Measurements from ENCODE around the gene MRPS33.
A peak's percentile ranks its signal among the peaks of the same experiment; 100 is the strongest.

Gene MRPS33

DNA sequence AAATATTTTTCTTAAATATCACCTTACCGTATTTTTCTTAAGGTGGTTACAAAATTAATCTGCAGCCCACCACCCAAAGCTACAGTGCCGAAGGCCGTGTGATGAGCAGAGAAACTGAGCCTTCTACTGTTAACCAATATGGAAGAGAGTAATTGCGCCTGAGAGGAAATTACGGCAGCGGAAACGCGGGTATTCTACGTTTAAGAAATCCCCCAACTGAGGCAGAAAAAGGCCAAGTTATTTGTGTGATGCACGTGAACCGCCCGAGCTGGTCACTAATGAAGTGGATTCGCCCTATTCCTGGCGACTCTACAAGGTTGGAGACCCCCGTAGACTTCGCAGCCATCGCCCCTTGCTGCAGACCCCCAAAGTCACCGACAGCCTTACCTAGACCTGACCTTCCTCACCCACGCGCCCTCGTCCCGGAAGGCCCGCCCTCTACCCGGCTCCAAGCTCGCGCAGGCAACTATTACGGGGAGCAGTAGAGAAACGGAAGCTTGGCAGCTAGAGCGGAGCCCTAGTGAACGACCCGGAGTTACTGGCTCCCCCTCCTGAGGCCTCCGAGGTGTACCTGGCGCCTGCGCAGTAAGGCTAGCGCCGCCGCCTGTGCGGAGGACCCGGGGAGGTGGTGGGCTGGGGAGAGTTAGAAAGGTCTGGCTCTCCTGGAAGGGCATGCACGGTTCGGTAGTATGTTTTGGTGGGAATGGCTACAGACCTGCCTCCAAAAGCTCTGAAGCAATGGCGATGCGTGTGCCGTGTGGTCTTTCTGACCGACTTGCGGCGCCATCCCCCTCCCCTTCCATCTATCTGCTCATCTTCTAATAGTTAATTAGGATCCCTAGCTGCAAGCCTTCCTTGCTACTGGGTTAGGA, at the start of gene MRPS33:
MRPS33 (minus strand) TSS at position 429 of the 872 bp plus-strand sequence. CDS start 4,319 bp downstream, outside the sequence.
- peak within 1 kb of the TSS; percentile 77 to 93 (median 88) for H3K9ac ChIP-seq (ENCODE audit: low read length in 5 of 5)
- peak within 1 kb of the TSS; percentile 68 to 97 (median 96) for H3K4me3 ChIP-seq (ENCODE audit: low read depth in 1 of 5, low read length in 5 of 5)
- peaks cover 0 to 5% (median 2%) of the 10 kb centered on the region in 5 donors for H3K9me3 ChIP-seq (ENCODE audit: control insufficient read depth in 5 of 5, low read length in 5 of 5)
- H3K27ac ChIP-seq (ENCODE audit: low read depth, low read length): peak within 1 kb of the TSS; percentile 95
- H3K36me3 ChIP-seq (ENCODE audit: control insufficient read depth in 5 of 5, insufficient read depth in 5 of 5, low read length in 5 of 5): peaks cover 0 to 8% (median 6%) of the 10 kb centered on the region in 5 donors
- peaks cover 0 to 21% (median 15%) of the 10 kb centered on the region in 5 donors for H3K4me1 ChIP-seq (ENCODE audit: control insufficient read depth in 5 of 5, insufficient read depth in 5 of 5, low read length in 5 of 5)
- H3K27me3 ChIP-seq (ENCODE audit: control insufficient read depth in 5 of 5, insufficient read depth in 4 of 5, low read length in 5 of 5): peaks cover 0 to 2% (median 0%) of the 10 kb centered on the region in 5 donors

DNA sequence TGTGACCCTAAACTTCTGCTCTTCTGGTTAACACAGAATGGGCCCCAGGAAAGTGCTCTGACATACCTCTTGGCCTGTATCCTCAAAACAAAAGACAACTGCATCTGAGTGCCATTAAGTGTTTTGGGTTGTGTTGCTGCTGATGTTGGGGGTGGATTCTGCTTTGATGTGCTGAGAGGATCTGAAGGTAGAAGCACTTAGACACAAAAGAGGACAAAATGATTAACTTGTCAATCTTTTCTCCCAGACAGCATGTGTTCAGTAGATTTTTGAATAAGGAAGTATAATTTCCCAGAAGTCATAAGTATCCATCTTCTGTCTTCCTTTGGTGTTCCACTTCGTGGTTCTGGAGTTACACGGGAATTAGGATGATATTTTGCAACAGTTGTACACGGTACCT, 43.0 kb upstream of the MRPS33 start:
- no peaks in the 10 kb centered on the region for H3K36me3 ChIP-seq (ENCODE audit: control insufficient read depth in 5 of 5, insufficient read depth in 5 of 5, low read length in 5 of 5)

DNA sequence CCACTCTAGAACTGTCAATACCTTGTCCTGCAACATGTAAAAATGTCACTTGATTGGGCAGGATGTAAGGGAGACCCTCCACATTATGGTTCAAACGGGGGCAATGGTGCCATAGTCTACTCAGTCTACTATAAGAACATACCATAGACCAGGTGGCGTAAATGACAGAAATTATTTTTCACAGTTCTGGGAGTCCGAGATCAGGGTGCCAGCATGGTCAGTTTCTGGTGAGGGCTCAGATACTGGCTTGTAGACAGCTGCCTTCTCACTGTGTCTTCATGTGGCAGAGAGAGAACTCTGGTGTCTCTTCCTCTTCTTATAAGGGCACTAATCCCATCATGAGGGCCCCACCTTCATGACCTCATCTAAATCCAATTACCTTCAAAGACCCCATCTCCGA, 40.4 kb upstream of the MRPS33 start:
- H3K9ac ChIP-seq (ENCODE audit: low read length in 5 of 5): no peak overlapping the region
- peaks cover 2 to 10% (median 5%) of the 10 kb centered on the region in 5 donors for H3K9me3 ChIP-seq (ENCODE audit: control insufficient read depth in 5 of 5, low read length in 5 of 5)
- H3K27me3 ChIP-seq (ENCODE audit: control insufficient read depth in 5 of 5, insufficient read depth in 4 of 5, low read length in 5 of 5): peaks cover 0 to 3% (median 0%) of the 10 kb centered on the region in 5 donors
- no peaks in the 10 kb centered on the region for H3K36me3 ChIP-seq (ENCODE audit: control insufficient read depth in 5 of 5, insufficient read depth in 5 of 5, low read length in 5 of 5)
- no peaks in the 10 kb centered on the region for H3K4me1 ChIP-seq (ENCODE audit: control insufficient read depth in 5 of 5, insufficient read depth in 5 of 5, low read length in 5 of 5)
- no peak overlapping the region for H3K27ac ChIP-seq (ENCODE audit: low read depth, low read length)
- H3K4me3 ChIP-seq (ENCODE audit: low read depth in 1 of 5, low read length in 5 of 5): no peak overlapping the region

More for the DNA sequence above, 43.0 kb upstream of the MRPS33 start:
- no peak overlapping the region for H3K4me3 ChIP-seq (ENCODE audit: low read depth in 1 of 5, low read length in 5 of 5)
- peaks cover 0 to 3% (median 0%) of the 10 kb centered on the region in 5 donors for H3K27me3 ChIP-seq (ENCODE audit: control insufficient read depth in 5 of 5, insufficient read depth in 4 of 5, low read length in 5 of 5)
- H3K9ac ChIP-seq (ENCODE audit: low read length in 5 of 5): no peak overlapping the region
- peaks cover 2 to 10% (median 5%) of the 10 kb centered on the region in 5 donors for H3K9me3 ChIP-seq (ENCODE audit: control insufficient read depth in 5 of 5, low read length in 5 of 5)
- H3K27ac ChIP-seq (ENCODE audit: low read depth, low read length): no peak overlapping the region
- no peaks in the 10 kb centered on the region for H3K4me1 ChIP-seq (ENCODE audit: control insufficient read depth in 5 of 5, insufficient read depth in 5 of 5, low read length in 5 of 5)

DNA sequence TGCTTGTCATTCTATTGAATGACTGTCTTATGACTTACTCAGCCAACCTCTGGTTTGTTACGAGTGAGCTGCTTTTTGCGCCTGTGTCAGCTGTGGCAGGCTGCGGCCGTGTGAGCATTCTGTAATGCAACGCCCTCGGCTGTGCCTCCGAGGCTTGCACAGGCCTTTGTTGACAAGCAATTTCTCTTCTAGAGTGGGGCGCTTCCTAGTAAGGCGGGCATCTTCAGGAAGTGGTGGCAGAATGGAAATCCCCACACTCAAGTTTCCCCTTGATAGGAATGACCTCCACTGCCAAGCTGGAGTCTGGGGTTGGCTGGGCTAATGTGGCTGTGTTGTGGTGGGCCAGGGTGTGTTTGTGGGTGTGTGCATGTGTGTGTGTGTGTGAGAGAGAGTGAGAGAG, 38.9 kb upstream of the MRPS33 start:
- no peak overlapping the region for H3K9ac ChIP-seq (ENCODE audit: low read length in 5 of 5)
- H3K4me1 ChIP-seq (ENCODE audit: control insufficient read depth in 5 of 5, insufficient read depth in 5 of 5, low read length in 5 of 5): no peaks in the 10 kb centered on the region
- no peak overlapping the region for H3K27ac ChIP-seq (ENCODE audit: low read depth, low read length)
- no peaks in the 10 kb centered on the region for H3K36me3 ChIP-seq (ENCODE audit: control insufficient read depth in 5 of 5, insufficient read depth in 5 of 5, low read length in 5 of 5)
- H3K27me3 ChIP-seq (ENCODE audit: control insufficient read depth in 5 of 5, insufficient read depth in 4 of 5, low read length in 5 of 5): peaks cover 0 to 3% (median 0%) of the 10 kb centered on the region in 5 donors
- no peak overlapping the region for H3K4me3 ChIP-seq (ENCODE audit: low read depth in 1 of 5, low read length in 5 of 5)
- peaks cover 2 to 10% (median 5%) of the 10 kb centered on the region in 5 donors for H3K9me3 ChIP-seq (ENCODE audit: control insufficient read depth in 5 of 5, low read length in 5 of 5)

DNA sequence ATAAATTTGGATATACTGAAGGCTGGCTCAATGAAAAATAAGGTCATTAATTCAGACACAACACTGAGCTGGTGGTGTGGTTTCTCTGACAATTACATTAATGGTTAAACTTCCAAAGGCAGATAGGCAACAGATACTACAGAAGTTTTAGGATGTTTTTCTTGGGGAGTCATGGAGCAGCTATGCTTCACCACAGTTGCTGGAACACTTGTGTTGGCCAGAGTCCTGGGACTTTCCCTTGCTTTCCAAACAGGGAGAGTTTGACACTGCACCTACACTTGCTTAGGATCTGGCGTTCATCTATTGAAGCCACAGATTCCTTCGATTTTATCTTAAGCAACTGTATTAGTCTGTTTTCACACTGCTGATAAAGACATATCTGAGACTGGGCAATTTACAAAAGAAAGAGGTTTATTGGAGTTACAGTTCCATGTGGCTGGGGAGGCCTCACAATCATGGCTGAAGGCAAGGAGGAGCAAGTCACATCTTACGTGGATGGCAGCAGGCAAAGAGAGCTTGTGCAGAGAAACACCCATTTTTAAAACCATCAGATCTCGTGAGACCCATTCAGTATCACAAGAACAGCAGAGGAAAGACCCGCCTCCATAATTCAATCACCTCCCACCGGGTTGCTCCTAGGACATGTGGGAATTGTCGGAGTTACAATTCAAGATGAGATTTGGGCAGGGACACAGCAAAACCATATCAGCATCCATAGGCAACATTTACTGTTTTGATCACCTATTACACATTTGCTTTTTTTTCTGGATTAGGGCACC, 31.3 kb upstream of the MRPS33 start:
- H3K27ac ChIP-seq (ENCODE audit: low read depth, low read length): no peak overlapping the region
- H3K9ac ChIP-seq (ENCODE audit: low read length in 5 of 5): no peak overlapping the region
- no peaks in the 10 kb centered on the region for H3K36me3 ChIP-seq (ENCODE audit: control insufficient read depth in 5 of 5, insufficient read depth in 5 of 5, low read length in 5 of 5)
- H3K9me3 ChIP-seq (ENCODE audit: control insufficient read depth in 5 of 5, low read length in 5 of 5): no peaks in the 10 kb centered on the region
- H3K27me3 ChIP-seq (ENCODE audit: control insufficient read depth in 5 of 5, insufficient read depth in 4 of 5, low read length in 5 of 5): no peaks in the 10 kb centered on the region
- H3K4me1 ChIP-seq (ENCODE audit: control insufficient read depth in 5 of 5, insufficient read depth in 5 of 5, low read length in 5 of 5): no peaks in the 10 kb centered on the region
- no peak overlapping the region for H3K4me3 ChIP-seq (ENCODE audit: low read depth in 1 of 5, low read length in 5 of 5)

DNA sequence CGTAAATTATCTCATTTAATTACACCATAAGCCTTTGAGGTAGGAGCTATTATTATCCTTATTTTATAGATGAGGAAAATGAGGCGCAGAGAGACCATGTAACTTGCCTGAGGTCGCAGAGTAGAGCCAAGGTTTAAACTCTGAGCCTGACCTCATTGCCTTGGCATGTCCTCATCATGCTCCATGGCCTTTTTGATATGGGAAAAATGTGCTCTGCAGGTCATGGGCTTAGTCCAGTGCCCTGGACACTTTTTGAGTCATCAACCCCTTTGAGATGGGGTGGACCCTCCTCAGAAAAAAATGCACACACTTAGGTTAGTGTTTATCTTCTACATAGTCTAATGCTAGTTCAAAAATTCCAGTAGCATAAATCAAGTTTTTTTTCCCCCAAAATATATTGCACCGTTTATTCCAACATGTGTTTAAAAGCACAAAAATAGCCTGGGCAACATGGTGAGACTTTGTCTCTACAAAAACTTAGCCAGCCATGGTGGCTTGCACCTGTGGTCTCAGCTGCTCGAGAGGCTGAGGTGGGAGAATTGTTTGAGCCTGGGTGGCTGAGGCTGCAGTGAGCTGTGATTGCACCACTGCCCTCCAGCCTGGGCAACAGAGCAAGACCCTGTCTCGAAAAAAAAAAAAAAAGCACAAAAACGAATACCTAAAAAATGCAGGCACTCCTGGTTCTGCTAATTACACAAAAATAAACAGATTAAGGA, 30.5 kb upstream of the MRPS33 start:
- Histone ChIP-seq H3K36me3 (ENCODE audit: control insufficient read depth in 5 of 5, insufficient read depth in 5 of 5, low read length in 5 of 5) (no peaks in the 10 kb centered on the region), H3K9me3 (ENCODE audit: control insufficient read depth in 5 of 5, low read length in 5 of 5) (no peaks in the 10 kb centered on the region), H3K9ac (ENCODE audit: low read length in 5 of 5) (no peak overlapping the region), H3K27ac (ENCODE audit: low read depth, low read length) (no peak overlapping the region), H3K27me3 (ENCODE audit: control insufficient read depth in 5 of 5, insufficient read depth in 4 of 5, low read length in 5 of 5) (no peaks in the 10 kb centered on the region), H3K4me1 (ENCODE audit: control insufficient read depth in 5 of 5, insufficient read depth in 5 of 5, low read length in 5 of 5) (no peaks in the 10 kb centered on the region), H3K4me3 (ENCODE audit: low read depth in 1 of 5, low read length in 5 of 5) (no peak overlapping the region)

DNA sequence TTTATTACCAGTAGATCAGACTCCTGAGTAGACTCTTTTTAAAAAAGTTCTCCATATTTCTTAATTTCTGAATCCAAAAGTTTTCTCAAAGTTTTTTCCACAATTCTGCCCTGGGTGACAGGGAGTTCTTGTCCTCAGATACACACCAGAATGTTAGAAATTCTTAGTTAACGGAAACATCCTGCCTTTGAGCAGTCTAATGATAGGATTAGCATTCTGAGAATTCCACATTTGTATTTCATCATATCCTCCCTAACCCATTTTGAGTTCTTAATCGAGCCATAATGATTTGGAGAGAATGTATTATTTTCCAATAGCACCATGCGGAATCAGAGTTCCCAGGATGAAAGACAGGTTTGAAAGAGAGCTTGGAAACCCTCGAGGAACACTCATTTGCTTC, 28.9 kb upstream of the MRPS33 start:
- no peaks in the 10 kb centered on the region for H3K27me3 ChIP-seq (ENCODE audit: control insufficient read depth in 5 of 5, insufficient read depth in 4 of 5, low read length in 5 of 5)
- H3K4me3 ChIP-seq (ENCODE audit: low read depth in 1 of 5, low read length in 5 of 5): no peak overlapping the region
- no peaks in the 10 kb centered on the region for H3K9me3 ChIP-seq (ENCODE audit: control insufficient read depth in 5 of 5, low read length in 5 of 5)
- no peak overlapping the region for H3K9ac ChIP-seq (ENCODE audit: low read length in 5 of 5)
- no peaks in the 10 kb centered on the region for H3K4me1 ChIP-seq (ENCODE audit: control insufficient read depth in 5 of 5, insufficient read depth in 5 of 5, low read length in 5 of 5)
- no peak overlapping the region for H3K27ac ChIP-seq (ENCODE audit: low read depth, low read length)
- H3K36me3 ChIP-seq (ENCODE audit: control insufficient read depth in 5 of 5, insufficient read depth in 5 of 5, low read length in 5 of 5): no peaks in the 10 kb centered on the region

DNA sequence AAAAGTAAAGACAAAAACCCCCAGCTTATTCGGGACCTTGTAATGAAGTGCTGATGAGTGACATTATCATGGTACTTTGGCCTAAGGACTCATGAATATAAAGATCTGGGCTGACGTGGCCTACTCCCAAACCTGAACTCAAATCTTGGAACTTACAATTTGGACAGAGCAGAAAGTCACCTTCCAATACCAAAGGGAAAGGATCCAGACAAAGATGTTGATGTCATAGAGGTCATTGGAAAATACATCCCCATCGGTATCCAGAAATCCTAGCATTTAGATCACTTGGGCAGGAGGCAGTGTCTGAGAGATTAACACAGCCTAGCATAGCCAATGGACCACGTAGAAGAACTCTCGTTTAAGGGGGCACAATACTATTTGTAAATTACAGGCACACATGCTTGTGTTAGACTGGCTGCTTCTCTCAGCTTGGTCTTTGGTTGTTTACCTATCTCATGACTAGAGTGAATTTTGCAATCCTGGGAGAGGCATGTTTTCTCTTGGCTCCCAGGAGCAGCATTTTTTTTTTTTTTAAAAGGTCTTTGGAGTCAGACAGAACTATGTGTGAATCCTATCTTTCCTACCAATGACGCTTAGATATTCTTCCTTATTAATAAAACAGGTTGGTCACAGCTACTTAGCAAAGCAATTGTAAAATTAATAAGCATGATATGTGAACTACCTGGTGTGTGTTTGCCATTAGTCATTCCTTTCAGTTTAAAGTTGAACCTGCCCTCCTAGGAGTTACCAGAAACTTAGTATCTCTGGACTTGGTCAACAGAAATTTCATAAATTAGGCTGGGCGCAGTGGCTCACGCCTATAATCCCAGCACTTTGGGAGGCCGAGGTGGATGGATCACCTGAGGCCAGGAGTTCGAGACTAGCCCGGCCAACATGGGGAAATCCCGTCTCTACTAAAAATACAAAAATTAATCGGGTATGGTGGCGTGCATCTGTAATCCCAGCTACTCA, 27.8 kb upstream of the MRPS33 start:
- Histone ChIP-seq H3K4me1 (ENCODE audit: control insufficient read depth in 5 of 5, insufficient read depth in 5 of 5, low read length in 5 of 5) (no peaks in the 10 kb centered on the region), H3K9me3 (ENCODE audit: control insufficient read depth in 5 of 5, low read length in 5 of 5) (no peaks in the 10 kb centered on the region), H3K36me3 (ENCODE audit: control insufficient read depth in 5 of 5, insufficient read depth in 5 of 5, low read length in 5 of 5) (no peaks in the 10 kb centered on the region), H3K27ac (ENCODE audit: low read depth, low read length) (no peak overlapping the region), H3K9ac (ENCODE audit: low read length in 5 of 5) (no peak overlapping the region), H3K27me3 (ENCODE audit: control insufficient read depth in 5 of 5, insufficient read depth in 4 of 5, low read length in 5 of 5) (no peaks in the 10 kb centered on the region), H3K4me3 (ENCODE audit: low read depth in 1 of 5, low read length in 5 of 5) (no peak overlapping the region)

DNA sequence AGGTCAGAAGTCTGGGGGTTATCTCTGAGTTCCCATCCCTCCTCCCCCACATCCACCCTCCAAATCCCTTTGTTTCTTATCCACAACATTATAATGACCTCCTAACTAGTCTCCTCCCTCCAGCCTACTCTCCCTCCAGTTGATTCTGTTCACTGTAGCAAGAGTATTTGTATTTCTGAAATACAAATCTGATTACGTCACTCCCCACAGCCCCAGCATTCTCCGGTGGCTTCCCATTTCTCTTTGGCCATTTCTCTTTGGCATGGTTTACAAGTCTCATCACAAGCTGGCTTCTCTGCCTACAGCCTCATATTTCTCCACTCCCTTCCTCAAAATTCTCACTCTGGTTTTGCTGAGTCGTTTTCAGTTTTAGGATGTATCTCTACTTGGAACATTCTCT, 24.6 kb upstream of the MRPS33 start:
- Histone ChIP-seq H3K9me3 (ENCODE audit: control insufficient read depth in 5 of 5, low read length in 5 of 5) (no peaks in the 10 kb centered on the region), H3K4me1 (ENCODE audit: control insufficient read depth in 5 of 5, insufficient read depth in 5 of 5, low read length in 5 of 5) (no peaks in the 10 kb centered on the region), H3K4me3 (ENCODE audit: low read depth in 1 of 5, low read length in 5 of 5) (no peak overlapping the region), H3K36me3 (ENCODE audit: control insufficient read depth in 5 of 5, insufficient read depth in 5 of 5, low read length in 5 of 5) (no peaks in the 10 kb centered on the region), H3K27ac (ENCODE audit: low read depth, low read length) (no peak overlapping the region), H3K9ac (ENCODE audit: low read length in 5 of 5) (no peak overlapping the region), H3K27me3 (ENCODE audit: control insufficient read depth in 5 of 5, insufficient read depth in 4 of 5, low read length in 5 of 5) (no peaks in the 10 kb centered on the region)

Data from subcutaneous abdominal adipose tissue (tissue), 5 donors.